NOMO-1 (cell line): ENCODE results near the gene ADAMTS17.

Experiments used
- DNase-seq, 2 experiments: peaks; one replicate each; lab custom pipeline; 2025; ENCODE audit not compliant: unreplicated experiment in 2 of 2; lab: John Stamatoyannopoulos, UW

Gene ADAMTS17, protein sequence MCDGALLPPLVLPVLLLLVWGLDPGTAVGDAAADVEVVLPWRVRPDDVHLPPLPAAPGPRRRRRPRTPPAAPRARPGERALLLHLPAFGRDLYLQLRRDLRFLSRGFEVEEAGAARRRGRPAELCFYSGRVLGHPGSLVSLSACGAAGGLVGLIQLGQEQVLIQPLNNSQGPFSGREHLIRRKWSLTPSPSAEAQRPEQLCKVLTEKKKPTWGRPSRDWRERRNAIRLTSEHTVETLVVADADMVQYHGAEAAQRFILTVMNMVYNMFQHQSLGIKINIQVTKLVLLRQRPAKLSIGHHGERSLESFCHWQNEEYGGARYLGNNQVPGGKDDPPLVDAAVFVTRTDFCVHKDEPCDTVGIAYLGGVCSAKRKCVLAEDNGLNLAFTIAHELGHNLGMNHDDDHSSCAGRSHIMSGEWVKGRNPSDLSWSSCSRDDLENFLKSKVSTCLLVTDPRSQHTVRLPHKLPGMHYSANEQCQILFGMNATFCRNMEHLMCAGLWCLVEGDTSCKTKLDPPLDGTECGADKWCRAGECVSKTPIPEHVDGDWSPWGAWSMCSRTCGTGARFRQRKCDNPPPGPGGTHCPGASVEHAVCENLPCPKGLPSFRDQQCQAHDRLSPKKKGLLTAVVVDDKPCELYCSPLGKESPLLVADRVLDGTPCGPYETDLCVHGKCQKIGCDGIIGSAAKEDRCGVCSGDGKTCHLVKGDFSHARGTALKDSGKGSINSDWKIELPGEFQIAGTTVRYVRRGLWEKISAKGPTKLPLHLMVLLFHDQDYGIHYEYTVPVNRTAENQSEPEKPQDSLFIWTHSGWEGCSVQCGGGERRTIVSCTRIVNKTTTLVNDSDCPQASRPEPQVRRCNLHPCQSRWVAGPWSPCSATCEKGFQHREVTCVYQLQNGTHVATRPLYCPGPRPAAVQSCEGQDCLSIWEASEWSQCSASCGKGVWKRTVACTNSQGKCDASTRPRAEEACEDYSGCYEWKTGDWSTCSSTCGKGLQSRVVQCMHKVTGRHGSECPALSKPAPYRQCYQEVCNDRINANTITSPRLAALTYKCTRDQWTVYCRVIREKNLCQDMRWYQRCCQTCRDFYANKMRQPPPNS

DNA sequence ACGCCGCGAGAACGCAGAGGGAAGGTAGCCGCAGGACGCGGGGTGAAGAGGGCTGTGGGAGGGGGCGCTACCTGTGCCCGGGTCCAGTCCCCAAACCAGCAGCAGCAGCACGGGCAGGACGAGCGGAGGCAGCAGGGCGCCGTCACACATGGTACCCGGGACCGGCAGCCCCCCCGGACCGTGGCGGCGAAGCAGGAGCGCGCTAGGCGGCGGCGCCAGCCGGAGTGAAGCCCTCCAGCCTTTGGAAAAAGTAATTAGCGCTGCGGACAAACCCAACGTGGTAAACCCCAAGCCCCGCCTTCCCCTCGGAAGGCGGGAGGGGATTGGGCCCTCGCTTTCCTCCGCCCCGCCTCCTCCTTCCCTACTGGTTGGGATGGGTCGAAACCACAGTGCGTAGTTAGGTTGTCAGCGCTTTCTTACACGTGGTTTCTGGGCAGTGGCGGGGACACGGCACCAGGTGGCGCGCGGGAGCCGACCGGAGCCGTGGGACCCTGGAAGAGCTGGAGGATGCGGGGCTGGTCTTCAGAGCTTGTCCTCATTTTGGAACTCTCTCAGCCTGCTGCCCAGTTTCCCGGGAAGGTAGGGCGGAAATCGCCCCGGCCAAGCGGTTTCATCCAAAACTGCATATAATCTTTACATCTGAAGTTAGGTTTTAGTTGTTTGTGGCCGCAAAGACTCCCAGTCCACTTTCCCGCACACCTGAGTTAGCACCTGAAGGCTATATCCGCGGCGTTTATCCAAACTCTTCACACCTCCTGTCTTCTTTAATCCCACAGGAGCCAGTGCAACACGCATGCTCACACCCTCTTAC, at the start of gene ADAMTS17:
Gene ADAMTS17, minus strand, starts transcription at position 226 of the 811 bp plus-strand sequence. Its CDS starts 76 bp downstream, at position 150.
- DNase-seq, result peak; percentile 96 to 97

DNA sequence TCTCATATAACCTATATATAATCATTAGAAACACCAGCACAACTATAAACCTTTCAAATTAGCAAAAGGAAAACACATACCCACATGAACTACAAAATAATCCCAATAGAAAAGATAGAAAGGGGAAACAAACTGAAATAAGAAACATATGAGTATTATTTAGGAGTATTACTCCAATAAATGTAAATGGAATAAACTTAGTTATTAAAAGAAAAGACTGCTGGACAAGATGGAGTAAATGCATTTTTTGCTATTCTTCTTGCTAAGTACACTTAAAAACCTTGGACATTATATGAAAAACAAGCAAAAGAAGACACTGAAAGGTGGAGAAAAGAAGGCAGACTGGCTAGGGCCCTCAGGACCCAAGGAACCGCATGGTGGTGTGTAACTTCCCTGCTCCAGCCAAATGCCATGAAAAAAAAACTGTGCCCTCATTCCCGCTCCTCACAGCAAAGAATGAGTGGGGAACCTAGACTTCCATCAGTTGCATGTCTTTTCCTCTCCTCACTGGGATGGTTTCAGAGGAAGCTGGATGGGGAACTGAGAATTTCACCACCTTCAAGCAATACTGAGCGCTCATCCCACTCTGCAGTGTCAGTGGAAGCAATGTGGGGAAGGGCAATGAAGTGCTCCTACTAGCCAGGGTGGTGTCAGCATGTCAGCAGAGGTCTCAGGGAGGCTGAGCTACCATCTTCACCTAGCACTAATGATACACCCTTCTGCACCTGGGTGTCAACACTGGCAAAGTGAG, 43.7 kb upstream of the ADAMTS17 start:
- no peak for DNase-seq

DNA sequence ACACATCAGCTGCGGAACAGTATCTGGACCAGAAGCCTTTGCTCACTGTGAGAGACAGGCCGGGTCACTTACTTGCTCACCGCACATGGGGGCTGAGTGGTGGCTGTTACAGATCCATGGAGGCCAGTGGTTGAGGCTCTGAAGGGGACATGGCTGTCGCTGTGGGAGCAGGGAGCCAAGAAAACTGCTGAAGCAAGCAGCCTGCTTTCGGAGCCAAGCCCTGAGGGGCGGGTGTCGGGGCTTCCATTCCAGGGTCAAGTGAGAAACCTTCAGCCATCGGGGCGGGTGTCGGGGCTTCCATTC, 42.3 kb upstream of the ADAMTS17 start:
- DNase-seq, result no peak

GRCh38 chr15:100383302-100384107, 41.7 kb upstream of the ADAMTS17 start:
- peak; percentile 10 to 34 for DNase-seq

GRCh38 chr15:100373942-100374341, 32.2 kb upstream of the ADAMTS17 start:
- no peak for DNase-seq

DNA sequence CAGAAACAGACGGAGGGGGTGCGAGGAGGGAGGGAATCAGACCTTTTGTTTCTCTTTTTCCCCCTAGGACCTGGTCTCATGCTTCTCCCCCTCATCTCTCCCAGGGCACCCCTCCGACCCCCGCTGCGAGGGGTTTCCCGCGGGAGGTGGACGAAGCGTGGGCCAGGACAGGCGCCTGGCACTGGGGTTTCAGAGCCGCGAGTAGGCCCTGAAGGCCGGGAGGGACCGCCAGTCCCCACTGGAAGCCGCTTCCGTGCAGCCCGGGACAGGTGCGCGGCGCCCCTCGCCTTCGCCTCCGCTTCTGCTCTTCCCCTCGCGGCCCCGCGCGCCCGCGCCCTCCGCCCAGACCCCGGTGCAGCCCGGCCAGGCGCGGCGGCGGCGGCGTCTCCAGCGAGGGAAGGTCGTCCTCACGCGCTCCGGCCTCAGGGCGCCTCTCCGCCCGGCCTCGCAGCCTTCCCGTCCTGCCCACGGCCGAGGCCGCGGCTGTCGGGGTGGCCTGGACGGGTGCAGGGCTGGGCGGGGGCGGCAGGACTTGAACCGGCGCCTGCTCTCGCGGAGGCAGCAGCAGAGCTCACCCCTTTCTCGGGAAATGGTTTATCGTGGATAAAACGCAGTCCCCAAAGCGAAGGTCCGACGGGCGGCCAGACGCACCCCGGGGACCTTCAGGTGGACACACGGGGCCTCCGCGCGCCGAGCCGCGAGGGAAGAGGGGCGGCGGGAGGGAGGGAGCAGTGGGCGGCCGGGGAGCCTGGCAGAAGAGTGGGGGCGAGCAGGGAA, 31.5 kb upstream of the ADAMTS17 start:
- no peak for DNase-seq

DNA sequence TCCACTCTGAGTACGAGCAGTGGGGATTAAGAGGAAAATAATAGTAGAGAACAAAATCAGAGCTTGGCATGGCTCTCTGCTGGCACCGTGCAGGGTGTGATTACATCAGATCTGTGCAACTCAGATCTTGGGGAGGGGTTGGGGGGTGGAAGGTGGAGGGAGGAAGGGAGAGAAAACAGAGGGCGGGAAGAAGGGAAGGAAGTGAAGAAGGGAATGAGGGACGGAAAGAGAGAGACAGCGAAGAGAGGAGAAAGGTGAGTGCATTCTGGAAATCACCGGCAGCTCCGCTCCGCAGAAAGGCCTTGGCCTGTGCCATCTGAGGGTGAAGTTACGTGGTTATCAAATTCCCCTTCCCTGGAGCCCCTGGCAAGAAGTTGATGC, 31.0 kb upstream of the ADAMTS17 start:
- no peak for DNase-seq

- no peak for DNase-seq
Observed at GRCh38 chr15:100355342-100355741, 13.6 kb upstream of the ADAMTS17 start.

DNA sequence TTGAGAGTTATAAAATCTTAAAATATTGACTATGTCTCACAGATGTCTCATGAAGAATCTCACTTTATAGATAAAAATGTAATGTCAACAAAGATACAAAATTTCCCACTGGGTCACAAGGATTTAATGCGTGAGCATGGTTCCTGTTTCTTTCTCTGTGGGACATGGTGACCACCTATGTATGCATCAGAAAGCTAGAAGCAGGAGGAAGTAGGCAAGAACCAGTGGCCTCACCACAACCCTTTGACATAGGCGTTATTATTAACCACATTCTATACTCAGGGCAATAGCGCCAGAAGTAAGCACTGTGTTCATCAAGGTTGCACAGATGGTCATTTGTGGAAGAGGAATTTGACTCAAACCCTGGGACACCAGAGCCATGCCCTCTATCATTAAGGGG, 11.7 kb upstream of the ADAMTS17 start:
- DNase-seq, result peak; percentile 75 to 91

GRCh38 chr15:100350434-100351226, 8.9 kb upstream of the ADAMTS17 start:
- DNase-seq, result peak; percentile 73 to 87

- peak; percentile 91 to 92 for DNase-seq
Observed at GRCh38 chr15:100349696-100350433, 8.1 kb upstream of the ADAMTS17 start.

DNA sequence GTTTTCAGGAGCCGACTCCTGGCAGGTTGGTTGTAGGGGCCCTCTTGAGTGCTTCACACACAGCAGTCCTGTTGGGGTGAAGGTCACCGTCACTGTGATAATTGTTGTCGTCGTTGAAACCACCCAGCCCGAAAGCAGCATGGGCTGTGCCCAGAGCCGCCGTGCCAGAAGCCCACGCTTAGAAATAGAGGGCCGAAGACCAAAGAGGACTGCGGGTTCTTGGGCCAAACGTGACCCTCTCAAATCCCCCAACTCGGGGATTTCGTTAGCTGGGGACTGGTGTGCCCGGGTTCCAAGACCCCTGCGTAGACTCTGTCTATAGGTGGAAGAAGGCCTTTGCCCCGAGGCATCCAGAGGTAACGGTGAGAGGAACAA, 7.5 kb upstream of the ADAMTS17 start:
- DNase-seq, result no peak

DNA sequence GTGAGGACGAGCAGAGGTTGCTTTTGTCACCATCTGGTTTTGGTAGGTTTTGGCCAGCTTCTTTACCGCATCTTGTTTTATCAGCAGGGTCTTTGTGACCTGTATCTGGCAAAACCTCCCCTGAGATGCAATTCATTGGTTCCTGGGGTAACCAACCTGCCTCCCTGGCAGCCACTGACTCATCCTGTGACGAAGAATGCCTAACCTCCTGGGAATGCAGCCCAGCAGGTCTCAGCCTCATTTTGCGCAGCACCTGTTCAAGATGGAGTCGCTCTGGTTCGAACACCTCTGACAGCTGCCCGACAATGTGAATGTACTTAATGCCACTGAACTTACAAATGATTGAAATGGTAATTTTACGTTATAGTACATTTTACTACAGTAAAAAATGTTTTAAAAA, 6.8 kb upstream of the ADAMTS17 start:
- DNase-seq, result no peak

GRCh38 chr15:100346866-100347512, 5.2 kb upstream of the ADAMTS17 start:
- no peak for DNase-seq

DNA sequence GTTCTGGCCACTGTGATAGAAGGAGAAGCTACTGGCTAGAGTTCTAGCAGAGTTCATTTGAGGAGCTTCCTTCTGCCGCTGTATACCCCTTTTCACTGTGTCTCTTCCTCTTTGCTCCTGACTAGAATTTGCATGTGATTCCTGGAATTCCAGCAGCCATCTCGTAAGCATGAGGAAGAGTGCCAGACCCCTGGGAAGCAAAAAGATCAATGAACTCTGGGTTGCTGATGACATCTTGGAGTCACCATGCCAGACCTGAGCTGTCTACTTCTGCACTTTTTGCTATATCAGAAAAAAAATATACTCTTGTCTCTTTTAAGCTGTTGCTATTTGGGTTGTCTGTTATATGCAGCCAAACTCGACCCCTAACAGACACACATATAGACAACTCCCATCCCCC, 3.7 kb upstream of the ADAMTS17 start:
- DNase-seq, result no peak

GRCh38 chr15:100343251-100343650, 1.5 kb upstream of the ADAMTS17 start:
- no peak for DNase-seq
